ENCODE data around the gene KCNJ10.

The KCNJ10 gene

GRCh38 chr1:159996653-159997052, 73.3 kb downstream of the KCNJ10 start:
- H3K4me1 ChIP-seq (ENCODE audit: insufficient read depth, low read length, severe bottlenecking), result no peaks in the 10 kb centered on the region
- no peaks in the 10 kb centered on the region for H3F3A ChIP-seq (ENCODE audit: insufficient read depth, low read length)
- no peak for TF ChIP-seq EZH2 (IDR thresholded peaks at IDR 0.05; ENCODE audit: borderline replicate concordance, low read length)
- no peak for TF ChIP-seq CTCF (IDR thresholded peaks at IDR 0.05; ENCODE audit: low read length)
- H3K79me2 ChIP-seq (ENCODE audit: insufficient read depth, low read length), result no peaks in the 10 kb centered on the region
- H3K4me3 ChIP-seq (ENCODE audit: low read depth, low read length, poor library complexity, severe bottlenecking), result no peak overlapping the region
- no peak overlapping the region for H3K9ac ChIP-seq (ENCODE audit: low read length)
- no peaks in the 10 kb centered on the region for H3K9me3 ChIP-seq (ENCODE audit: low read length)
- H3K36me3 ChIP-seq (ENCODE audit: insufficient read depth, low read length), result no peaks in the 10 kb centered on the region
- H3K27ac ChIP-seq (ENCODE audit: low read depth, low read length, poor library complexity, severe bottlenecking), result no peak overlapping the region
- no peak overlapping the region for H2AFZ ChIP-seq (ENCODE audit: low read length)
- no peaks in the 10 kb centered on the region for H3K9me2 ChIP-seq (ENCODE audit: low read depth, low read length)
- 0 out of 2 replicates have a peak, but pooled peaks cover 3% of the 10 kb centered on the region for H3K27me3 ChIP-seq (ENCODE audit: insufficient read depth, low read length)
- no peaks in the 10 kb centered on the region for H4K20me1 ChIP-seq (ENCODE audit: insufficient read depth, low read length)
- no peak overlapping the region for H3K4me2 ChIP-seq (ENCODE audit: low read length)

DNA sequence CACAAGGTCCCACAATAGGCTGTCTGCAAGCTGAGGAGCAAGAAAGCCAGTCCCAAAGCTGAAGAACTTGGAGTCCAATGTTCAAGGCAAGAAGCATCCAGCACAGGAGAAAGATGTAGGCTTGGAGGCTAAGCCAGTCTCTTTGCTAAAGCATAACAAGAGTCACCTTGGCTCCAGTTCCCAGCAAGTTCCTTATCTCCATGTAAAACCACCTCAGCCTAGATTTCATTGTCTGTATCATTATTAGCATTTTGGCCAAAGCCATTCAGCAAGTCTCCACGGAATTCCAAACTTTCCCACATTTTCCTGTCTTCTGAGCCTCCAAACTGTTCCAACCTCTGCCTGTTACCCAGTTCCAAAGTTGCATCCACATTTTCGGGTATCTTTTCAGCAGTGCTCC, 75.1 kb downstream of the KCNJ10 start:
- no peaks in the 10 kb centered on the region for H3K79me2 ChIP-seq (ENCODE audit: insufficient read depth, low read length)
- H3K27me3 ChIP-seq (ENCODE audit: insufficient read depth, low read length), result 0 out of 2 replicates have a peak, but pooled peaks cover 3% of the 10 kb centered on the region
- TF ChIP-seq CTCF (IDR thresholded peaks at IDR 0.05; ENCODE audit: low read length), result no peak
- TF ChIP-seq EZH2 (IDR thresholded peaks at IDR 0.05; ENCODE audit: borderline replicate concordance, low read length), result no peak
- H3K9me3 ChIP-seq (ENCODE audit: low read length), result no peaks in the 10 kb centered on the region
- no peaks in the 10 kb centered on the region for H4K20me1 ChIP-seq (ENCODE audit: insufficient read depth, low read length)
- H3K36me3 ChIP-seq (ENCODE audit: insufficient read depth, low read length), result no peaks in the 10 kb centered on the region
- no peaks in the 10 kb centered on the region for H3F3A ChIP-seq (ENCODE audit: insufficient read depth, low read length)
- no peak overlapping the region for H3K27ac ChIP-seq (ENCODE audit: low read depth, low read length, poor library complexity, severe bottlenecking)
- no peak overlapping the region for H3K4me2 ChIP-seq (ENCODE audit: low read length)
- H3K9ac ChIP-seq (ENCODE audit: low read length), result no peak overlapping the region
- no peak overlapping the region for H3K4me3 ChIP-seq (ENCODE audit: low read depth, low read length, poor library complexity, severe bottlenecking)
- H3K9me2 ChIP-seq (ENCODE audit: low read depth, low read length), result no peaks in the 10 kb centered on the region
- no peaks in the 10 kb centered on the region for H3K4me1 ChIP-seq (ENCODE audit: insufficient read depth, low read length, severe bottlenecking)
- no peak overlapping the region for H2AFZ ChIP-seq (ENCODE audit: low read length)

- H2AFZ ChIP-seq (ENCODE audit: low read length), result no peak overlapping the region
- H3F3A ChIP-seq (ENCODE audit: insufficient read depth, low read length), result no peaks in the 10 kb centered on the region
- H3K4me1 ChIP-seq (ENCODE audit: insufficient read depth, low read length, severe bottlenecking), result no peaks in the 10 kb centered on the region
- TF ChIP-seq EZH2 (IDR thresholded peaks at IDR 0.05; ENCODE audit: borderline replicate concordance, low read length) (no peak), CTCF (IDR thresholded peaks at IDR 0.05; ENCODE audit: low read length) (no peak)
- H3K9me3 ChIP-seq (ENCODE audit: low read length), result no peaks in the 10 kb centered on the region
- H4K20me1 ChIP-seq (ENCODE audit: insufficient read depth, low read length), result no peaks in the 10 kb centered on the region
- no peak overlapping the region for H3K4me3 ChIP-seq (ENCODE audit: low read depth, low read length, poor library complexity, severe bottlenecking)
- no peak overlapping the region for H3K27ac ChIP-seq (ENCODE audit: low read depth, low read length, poor library complexity, severe bottlenecking)
- H3K9ac ChIP-seq (ENCODE audit: low read length), result no peak overlapping the region
- 0 out of 2 replicates have a peak, but pooled peaks cover 3% of the 10 kb centered on the region for H3K27me3 ChIP-seq (ENCODE audit: insufficient read depth, low read length)
- no peaks in the 10 kb centered on the region for H3K9me2 ChIP-seq (ENCODE audit: low read depth, low read length)
- no peaks in the 10 kb centered on the region for H3K36me3 ChIP-seq (ENCODE audit: insufficient read depth, low read length)
- no peak overlapping the region for H3K4me2 ChIP-seq (ENCODE audit: low read length)
- no peaks in the 10 kb centered on the region for H3K79me2 ChIP-seq (ENCODE audit: insufficient read depth, low read length)
Measured at GRCh38 chr1:159993911-159994310, 76.0 kb downstream of the KCNJ10 start.
